ENCODE data around the gene PI4KA.

GRCh38 chr22:20773793-20774212 is 84.8 kb downstream of the PI4KA start, which contains the start of gene SERPIND1:
- TF ChIP-seq CTCF (IDR thresholded peaks at IDR 0.05) (no peak), EZH2 (IDR thresholded peaks at IDR 0.05) (no peak), EZH2phosphoT487 (IDR thresholded peaks at IDR 0.05) (no peak)

All from neural progenitor cell (in vitro differentiated cells).